GM12873 (cell line): ENCODE measurements around the gene MSMB.

Experiments
- TF ChIP-seq, protein P1 (sequence below): IDR thresholded peaks from 2 replicates; pipeline ENCODE4 v1.5.1; 2012; ENCODE audit warnings: low read depth, mild to moderate bottlenecking, moderate library complexity, low read length, control low read depth; ENCODE audit not compliant: insufficient read depth; ENCODE audit errors: missing control alignments

MSMB gene, protein sequence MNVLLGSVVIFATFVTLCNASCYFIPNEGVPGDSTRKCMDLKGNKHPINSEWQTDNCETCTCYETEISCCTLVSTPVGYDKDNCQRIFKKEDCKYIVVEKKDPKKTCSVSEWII

DNA sequence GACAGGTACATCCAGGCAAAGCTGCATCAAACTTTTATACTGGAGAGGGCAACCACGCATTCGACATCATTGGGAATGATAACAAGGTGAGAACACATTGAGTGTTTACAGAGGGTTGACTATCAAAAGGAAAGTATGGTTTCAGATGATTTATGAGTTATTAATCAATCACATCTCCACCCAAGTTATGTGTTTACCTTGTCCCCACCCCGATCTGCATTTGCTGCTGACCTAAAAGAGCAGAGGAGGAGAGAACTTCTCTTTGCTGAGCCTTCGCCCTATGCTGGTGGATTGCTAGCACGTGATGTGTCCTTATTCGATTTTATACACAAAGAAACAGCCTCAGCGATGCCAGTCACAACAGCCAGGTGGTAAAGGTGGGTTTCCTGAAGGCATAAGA, at the start of gene MSMB:
TSS of gene MSMB (minus strand) at position 9 of the 400 bp plus-strand sequence. CDS start 32 bp downstream, outside the sequence.
- TF ChIP-seq, protein P1, sequence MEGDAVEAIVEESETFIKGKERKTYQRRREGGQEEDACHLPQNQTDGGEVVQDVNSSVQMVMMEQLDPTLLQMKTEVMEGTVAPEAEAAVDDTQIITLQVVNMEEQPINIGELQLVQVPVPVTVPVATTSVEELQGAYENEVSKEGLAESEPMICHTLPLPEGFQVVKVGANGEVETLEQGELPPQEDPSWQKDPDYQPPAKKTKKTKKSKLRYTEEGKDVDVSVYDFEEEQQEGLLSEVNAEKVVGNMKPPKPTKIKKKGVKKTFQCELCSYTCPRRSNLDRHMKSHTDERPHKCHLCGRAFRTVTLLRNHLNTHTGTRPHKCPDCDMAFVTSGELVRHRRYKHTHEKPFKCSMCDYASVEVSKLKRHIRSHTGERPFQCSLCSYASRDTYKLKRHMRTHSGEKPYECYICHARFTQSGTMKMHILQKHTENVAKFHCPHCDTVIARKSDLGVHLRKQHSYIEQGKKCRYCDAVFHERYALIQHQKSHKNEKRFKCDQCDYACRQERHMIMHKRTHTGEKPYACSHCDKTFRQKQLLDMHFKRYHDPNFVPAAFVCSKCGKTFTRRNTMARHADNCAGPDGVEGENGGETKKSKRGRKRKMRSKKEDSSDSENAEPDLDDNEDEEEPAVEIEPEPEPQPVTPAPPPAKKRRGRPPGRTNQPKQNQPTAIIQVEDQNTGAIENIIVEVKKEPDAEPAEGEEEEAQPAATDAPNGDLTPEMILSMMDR: no peak

DNA sequence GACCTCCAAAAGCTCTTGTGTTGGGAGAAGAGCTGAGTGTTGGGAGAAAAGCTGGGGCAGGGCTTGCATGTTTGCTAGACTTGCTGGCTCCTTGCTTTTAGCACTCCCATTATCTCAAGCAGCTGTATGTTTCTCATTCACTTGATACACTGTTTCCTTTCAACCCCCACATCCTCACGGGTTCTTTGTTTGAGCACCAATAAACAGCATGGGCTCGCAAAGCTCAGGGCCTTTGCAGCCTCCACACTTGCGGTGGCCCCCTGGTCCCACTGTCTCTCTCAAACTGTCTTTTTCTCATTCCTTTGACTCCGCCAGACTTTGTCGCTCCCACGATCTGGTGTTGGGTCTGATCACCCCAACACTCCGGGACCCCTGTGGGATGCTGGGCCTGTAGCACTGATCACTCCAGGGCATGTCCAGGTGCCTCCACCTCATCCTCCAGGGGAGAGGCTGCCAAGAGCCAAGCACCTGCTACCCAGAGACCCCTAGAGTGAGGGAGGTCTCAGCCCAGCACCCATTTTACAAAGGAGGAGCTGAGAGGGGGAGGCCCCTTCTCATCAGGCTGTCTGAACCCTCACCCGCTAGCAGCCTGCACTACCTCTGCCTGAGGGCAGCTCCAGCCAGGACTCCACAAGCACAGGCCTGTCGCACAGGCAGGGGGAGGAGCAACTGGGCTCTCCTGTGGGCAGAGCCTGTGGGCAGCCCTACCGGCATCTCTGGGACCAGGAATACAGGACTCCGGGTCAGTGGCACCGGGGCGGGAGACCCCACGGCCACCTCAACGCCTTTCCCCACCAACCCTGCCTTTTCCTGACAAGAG, 49.1 kb upstream of the MSMB start:
- TF ChIP-seq, protein P1: no peak

DNA sequence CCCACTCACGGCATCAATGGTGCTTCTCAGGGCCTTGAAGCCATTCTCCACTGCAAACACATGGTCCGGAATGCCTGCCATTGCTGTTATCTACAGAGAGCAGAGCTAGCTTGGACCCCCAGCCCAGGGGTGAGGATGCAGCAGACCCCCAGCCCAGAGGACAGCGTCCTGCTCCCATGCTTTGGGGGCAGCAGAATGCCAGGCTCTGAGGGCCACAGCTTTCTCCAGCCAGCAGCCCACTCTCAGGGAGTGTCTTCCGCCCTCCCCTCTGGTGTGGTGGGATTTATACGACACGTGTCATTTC, 48.1 kb upstream of the MSMB start:
- TF ChIP-seq, protein P1: no peak

DNA sequence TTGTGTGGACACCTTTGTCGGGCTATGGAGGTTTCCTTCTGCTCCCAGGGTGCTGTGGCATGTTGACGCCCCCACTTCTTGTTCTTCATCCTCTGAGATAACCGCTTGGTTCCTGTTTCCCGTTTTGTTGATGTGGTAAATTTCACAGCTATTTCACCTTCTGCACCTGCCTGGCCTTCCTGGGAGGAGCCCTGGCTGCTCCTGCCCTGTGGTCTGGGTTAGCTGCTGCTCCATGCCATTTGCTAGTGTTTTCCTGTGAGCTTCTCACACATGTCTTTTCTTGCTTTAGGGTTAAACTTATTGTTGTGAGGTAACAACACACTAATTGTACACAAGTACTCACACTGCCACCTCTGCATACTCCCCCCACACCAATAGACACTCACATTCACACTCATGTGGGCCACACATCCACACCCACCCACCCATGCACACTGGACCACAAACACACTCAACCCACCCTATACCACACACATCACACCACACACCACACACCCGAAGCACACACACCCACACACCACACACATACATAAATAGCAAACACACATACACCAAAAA, 46.5 kb upstream of the MSMB start:
- TF ChIP-seq, protein P1: no peak

DNA sequence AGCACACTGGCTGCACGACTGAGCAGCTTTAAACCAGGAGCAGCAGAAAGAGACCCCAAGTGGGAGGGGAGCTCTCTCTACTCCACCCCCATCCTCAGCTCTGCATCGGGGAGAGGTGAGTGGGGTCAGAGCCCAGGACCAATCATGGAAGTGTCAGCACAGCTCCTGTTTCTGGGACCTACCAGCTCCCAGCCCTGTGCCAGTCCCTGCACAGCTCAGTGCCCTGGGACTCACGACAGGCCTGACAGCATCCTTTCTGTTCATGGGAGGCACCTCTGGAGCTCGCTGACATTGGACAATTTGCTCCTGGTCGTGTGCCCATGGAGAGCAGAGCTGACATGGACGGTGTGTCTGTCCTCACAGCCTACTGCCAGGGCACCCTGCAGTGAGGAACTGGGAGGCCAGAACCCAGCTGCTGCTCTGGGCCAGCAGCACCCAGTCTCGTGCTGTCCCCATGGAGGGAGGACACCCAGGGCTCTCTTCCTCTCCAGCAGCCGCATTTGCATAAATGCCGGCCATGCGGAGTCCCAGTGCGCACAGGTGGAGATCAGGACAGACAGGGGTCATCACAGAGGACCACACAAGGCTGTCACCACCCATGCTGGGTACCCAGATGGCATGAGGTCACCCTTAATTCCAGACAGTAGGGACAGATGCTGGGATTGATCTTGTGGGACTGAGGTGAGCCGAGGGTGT, 45.9 kb upstream of the MSMB start:
- TF ChIP-seq, protein P1: no peak

DNA sequence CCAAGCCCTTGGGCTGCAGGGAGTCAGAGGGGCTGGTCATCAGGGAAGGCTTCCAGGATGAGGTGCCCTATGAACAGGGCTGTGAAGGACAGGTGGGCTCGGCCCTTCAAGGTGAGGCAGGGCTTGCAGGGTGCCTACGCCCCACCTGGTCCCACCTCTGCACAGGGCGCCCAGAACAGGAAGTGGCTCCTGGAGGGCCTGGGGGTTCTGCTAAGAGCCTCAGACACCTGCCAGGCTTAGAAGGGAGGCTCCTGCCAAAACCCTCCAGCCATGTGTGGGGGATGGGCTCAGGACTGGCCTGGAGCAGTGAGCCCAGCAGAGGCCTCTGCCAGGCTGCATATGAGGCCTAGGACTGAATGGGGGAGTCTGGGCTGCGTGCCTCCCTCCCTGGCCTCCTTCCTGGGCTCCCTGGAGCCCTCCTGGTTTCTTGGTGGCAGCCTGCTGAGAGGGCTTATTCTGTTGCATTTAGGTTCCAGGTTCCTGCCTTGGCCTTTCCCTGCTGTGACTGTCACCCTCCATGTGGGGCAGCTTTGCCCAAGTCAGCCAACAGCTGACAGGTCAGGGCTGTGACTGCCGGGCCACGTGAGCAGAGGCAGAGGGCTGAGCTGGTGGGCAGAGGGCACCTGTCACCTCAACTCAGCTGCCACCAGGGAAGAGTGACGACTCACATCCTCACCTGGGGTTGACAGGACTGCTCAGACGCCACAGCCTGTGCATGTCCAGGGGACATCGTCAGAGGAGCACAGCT, 45.2 kb upstream of the MSMB start:
- TF ChIP-seq, protein P1: no peak
